ENCODE measurements around the gene CPM.

CPM gene

GRCh38 chr12:68932961-68933893 is at the start of gene CPM:
Gene CPM, minus strand, starts transcription at chr12:68933171. Its CDS starts 334 bp downstream, at chr12:68932837.
- DNase-seq, result peak; percentile 57

- DNase-seq, result no peak
Measured at GRCh38 chr12:68981516-68981915, 48.5 kb upstream of the CPM start.

GRCh38 chr12:68980476-68981212 is 47.7 kb upstream of the CPM start:
- no peak for DNase-seq

GRCh38 chr12:68978678-68979077 is 45.7 kb upstream of the CPM start:
- no peak for DNase-seq

GRCh38 chr12:68977909-68978610 is 45.1 kb upstream of the CPM start:
- DNase-seq, result no peak

- DNase-seq, result no peak
Measured at GRCh38 chr12:68977335-68977734, 44.4 kb upstream of the CPM start.

- DNase-seq, result no peak
Measured at GRCh38 chr12:68976395-68976841, 43.4 kb upstream of the CPM start.

GRCh38 chr12:68975811-68976210 is 42.8 kb upstream of the CPM start:
- no peak for DNase-seq

- no peak for DNase-seq
Measured at GRCh38 chr12:68972595-68972994, 39.6 kb upstream of the CPM start.

- DNase-seq, result no peak
Measured at GRCh38 chr12:68971404-68971803, 38.4 kb upstream of the CPM start.

GRCh38 chr12:68970951-68971350 is 38.0 kb upstream of the CPM start:
- no peak for DNase-seq

GRCh38 chr12:68970306-68970705 is 37.3 kb upstream of the CPM start:
- DNase-seq, result no peak

- no peak for DNase-seq
Measured at GRCh38 chr12:68967046-68967445, 34.1 kb upstream of the CPM start.

GRCh38 chr12:68963856-68964745 is 31.1 kb upstream of the CPM start:
- no peak for DNase-seq

- no peak for DNase-seq
Measured at GRCh38 chr12:68962877-68963855, 30.2 kb upstream of the CPM start.

GRCh38 chr12:68959891-68960464 is 27.0 kb upstream of the CPM start:
- no peak for DNase-seq

GRCh38 chr12:68959143-68959858 is 26.3 kb upstream of the CPM start:
- no peak for DNase-seq

GRCh38 chr12:68958322-68958721 is 25.4 kb upstream of the CPM start:
- DNase-seq, result no peak

GRCh38 chr12:68957273-68957672 is 24.3 kb upstream of the CPM start:
- DNase-seq, result no peak

- DNase-seq, result no peak
Measured at GRCh38 chr12:68956466-68956865, 23.5 kb upstream of the CPM start.
